ENCODE results near the gene EGR2.
A peak's percentile ranks its signal among the peaks of the same experiment; 100 is the strongest.

The EGR2 gene

GRCh38 chr10:62818426-62819011 lies 2.4 kb upstream of the EGR2 start:
- no peak for TF ChIP-seq CTCF (IDR thresholded peaks at IDR 0.05)

GRCh38 chr10:62817766-62818425 lies 1.7 kb upstream of the EGR2 start:
- peak; percentile 83 for TF ChIP-seq CTCF (IDR thresholded peaks at IDR 0.05)

GRCh38 chr10:62817121-62817765 lies 1.1 kb upstream of the EGR2 start:
- TF ChIP-seq CTCF (IDR thresholded peaks at IDR 0.05) = no peak

GRCh38 chr10:62816076-62816330 lies 163 bp downstream of the EGR2 start:
- no peak for TF ChIP-seq CTCF (IDR thresholded peaks at IDR 0.05)

- no peak for TF ChIP-seq CTCF (IDR thresholded peaks at IDR 0.05)
These were observed 638 bp downstream of the EGR2 start for GRCh38 chr10:62815381-62816075.

GRCh38 chr10:62814756-62815380 lies 1.3 kb downstream of the EGR2 start:
- TF ChIP-seq CTCF (IDR thresholded peaks at IDR 0.05) = no peak

GRCh38 chr10:62813981-62814380 lies 2.2 kb downstream of the EGR2 start:
- no peak for TF ChIP-seq CTCF (IDR thresholded peaks at IDR 0.05)
